CD8-positive, alpha-beta memory T cell (primary cell): ENCODE measurements around the gene PTPRC. TPM values are rescaled to one million over a fixed set of nuclear protein-coding genes. Genes with fewer than 3 reads are reported as not detected.
A peak's percentile ranks its signal among the peaks of the same experiment; 100 is the strongest.

ENCODE experiments used
- CTCF ChIA-PET: fragments of 350-600 bp; sonication (Branson Sonifier 250); formaldehyde crosslinking; loops from one replicate; lab custom pipeline; 2021; ENCODE audit warnings: antibody characterized with exemption; lab: Charles Lee
- POLR2A ChIA-PET: fragments of 350-600 bp; sonication (Branson Sonifier 250); formaldehyde crosslinking; loops from one replicate; lab custom pipeline; 2021; ENCODE audit warnings: antibody characterized with exemption; lab: Charles Lee
- DNase-seq, 5 donors: peaks; one replicate each; pipeline versions ENCODE4 v3.0.0 to v3.0.0-alpha.2; 2020 to 2022; ENCODE audit warnings: mixed read lengths in 1 of 5
- H3K27ac ChIP-seq: one replicate; pipeline ENCODE4 v1.7.0; 2013; ENCODE audit warnings: low read depth, mild to moderate bottlenecking, low read length, moderate library complexity
- H3K27me3 ChIP-seq: 2 replicates; pipeline ENCODE4 v1.7.0; 2013; ENCODE audit warnings: low read length, mild to moderate bottlenecking; ENCODE audit not compliant: insufficient read depth, poor library complexity, severe bottlenecking
- H3K36me3 ChIP-seq: 2 replicates; pipeline ENCODE4 v1.7.0; 2013; ENCODE audit warnings: mild to moderate bottlenecking, low read length, moderate library complexity; ENCODE audit not compliant: insufficient read depth
- H3K4me1 ChIP-seq: 2 replicates; pipeline ENCODE4 v1.7.0; 2013; ENCODE audit warnings: mild to moderate bottlenecking, low read length, moderate library complexity; ENCODE audit not compliant: insufficient read depth
- H3K4me3 ChIP-seq: 2 replicates; pipeline ENCODE4 v1.7.0; 2013; ENCODE audit warnings: mild to moderate bottlenecking, low read length
- H3K9me3 ChIP-seq: 2 replicates; pipeline ENCODE4 v1.7.0; 2013; ENCODE audit warnings: mild to moderate bottlenecking, low read length
- H3K27ac Mint-ChIP-seq, 8 donors: one replicate each; pipeline ENCODE4 v1.8.0; 2020 to 2021; ENCODE audit warnings: mixed read lengths in 8 of 8, mild to moderate bottlenecking in 6 of 8, inconsistent platforms in 3 of 8, moderate library complexity in 3 of 8
- H3K27me3 Mint-ChIP-seq, 2 donors: one replicate each; pipeline ENCODE4 v1.8.0; 2020 to 2021; ENCODE audit warnings: mixed read lengths in 2 of 2, mild to moderate bottlenecking in 1 of 2, moderate library complexity in 1 of 2
- H3K36me3 Mint-ChIP-seq, 3 donors: one replicate each; pipeline ENCODE4 v1.8.0; 2020 to 2021; ENCODE audit warnings: mixed read lengths in 3 of 3, inconsistent platforms in 1 of 3, mild to moderate bottlenecking in 1 of 3
- H3K4me1 Mint-ChIP-seq, 3 donors: one replicate each; pipeline ENCODE4 v1.8.0; 2020 to 2021; ENCODE audit warnings: mixed read lengths in 3 of 3, inconsistent platforms in 1 of 3, mild to moderate bottlenecking in 1 of 3
- H3K4me3 Mint-ChIP-seq, 7 donors: one replicate each; pipeline ENCODE4 v1.8.0; 2020 to 2021; ENCODE audit warnings: mixed read lengths in 7 of 7, mild to moderate bottlenecking in 6 of 7, moderate library complexity in 4 of 7, inconsistent platforms in 2 of 7
- H3K9me3 Mint-ChIP-seq, 5 donors: one replicate each; pipeline ENCODE4 v1.8.0; 2020 to 2022; ENCODE audit warnings: mixed read lengths in 5 of 5, mild to moderate bottlenecking in 3 of 5, moderate library complexity in 2 of 5, inconsistent platforms in 1 of 5
- polyA plus RNA-seq: library from polyadenylated mRNA; unstranded; fragments of 300-500 nt; fragmentation: Illumina TruSeq; gene quantifications from one replicate; pipeline ENCODE4 v1.2.3, GENCODE V29; 2021
- total RNA-seq, 2 experiments: library from RNA; stranded (reverse); gene quantifications; one replicate each; pipeline ENCODE4 v1.2.3, GENCODE V29; 2021

Gene PTPRC
- total and polyA plus RNA-seq, 3 experiments from 2014 or later: 311 to 1,381 (median 319) TPM

DNA sequence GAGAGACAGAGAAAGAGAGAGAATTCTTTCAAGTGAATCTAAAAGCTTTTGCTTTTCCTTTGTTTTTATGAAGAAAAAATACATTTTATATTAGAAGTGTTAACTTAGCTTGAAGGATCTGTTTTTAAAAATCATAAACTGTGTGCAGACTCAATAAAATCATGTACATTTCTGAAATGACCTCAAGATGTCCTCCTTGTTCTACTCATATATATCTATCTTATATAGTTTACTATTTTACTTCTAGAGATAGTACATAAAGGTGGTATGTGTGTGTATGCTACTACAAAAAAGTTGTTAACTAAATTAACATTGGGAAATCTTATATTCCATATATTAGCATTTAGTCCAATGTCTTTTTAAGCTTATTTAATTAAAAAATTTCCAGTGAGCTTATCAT, 117.6 kb downstream of the PTPRC start:
- Histone ChIP-seq H3K9me3 (no peaks in the 10 kb centered on the region), H3K27me3 (no peaks in the 10 kb centered on the region), H3K27ac (no peak overlapping the region), H3K36me3 (peaks cover 42% of the 10 kb centered on the region), H3K4me1 (no peaks in the 10 kb centered on the region), H3K4me3 (no peak overlapping the region)
- CTCF ChIA-PET: interaction anchor here (1.3 kb wide), 1 partner anchor 487 kb away, joined by 3 read pairs; no protein-coding TSS in a partner anchor
- no peaks in the 10 kb centered on the region for H3K27me3 Mint-ChIP-seq
- no peak for DNase-seq
- POLR2A ChIA-PET: interaction anchor here (1.0 kb wide), 1 partner anchor 11 kb away, joined by 3 read pairs; no protein-coding TSS in a partner anchor
- peak overlapping the region in 1 of 8 donors; percentile 57 for H3K27ac Mint-ChIP-seq
- peaks cover 5 to 48% (median 24%) of the 10 kb centered on the region in 3 donors for H3K36me3 Mint-ChIP-seq
- peaks cover 24 to 42% (median 34%) of the 10 kb centered on the region in 3 donors for H3K4me1 Mint-ChIP-seq
- H3K9me3 Mint-ChIP-seq: peaks cover 0 to 8% (median 0%) of the 10 kb centered on the region in 5 donors
- H3K4me3 Mint-ChIP-seq: no peak overlapping the region

DNA sequence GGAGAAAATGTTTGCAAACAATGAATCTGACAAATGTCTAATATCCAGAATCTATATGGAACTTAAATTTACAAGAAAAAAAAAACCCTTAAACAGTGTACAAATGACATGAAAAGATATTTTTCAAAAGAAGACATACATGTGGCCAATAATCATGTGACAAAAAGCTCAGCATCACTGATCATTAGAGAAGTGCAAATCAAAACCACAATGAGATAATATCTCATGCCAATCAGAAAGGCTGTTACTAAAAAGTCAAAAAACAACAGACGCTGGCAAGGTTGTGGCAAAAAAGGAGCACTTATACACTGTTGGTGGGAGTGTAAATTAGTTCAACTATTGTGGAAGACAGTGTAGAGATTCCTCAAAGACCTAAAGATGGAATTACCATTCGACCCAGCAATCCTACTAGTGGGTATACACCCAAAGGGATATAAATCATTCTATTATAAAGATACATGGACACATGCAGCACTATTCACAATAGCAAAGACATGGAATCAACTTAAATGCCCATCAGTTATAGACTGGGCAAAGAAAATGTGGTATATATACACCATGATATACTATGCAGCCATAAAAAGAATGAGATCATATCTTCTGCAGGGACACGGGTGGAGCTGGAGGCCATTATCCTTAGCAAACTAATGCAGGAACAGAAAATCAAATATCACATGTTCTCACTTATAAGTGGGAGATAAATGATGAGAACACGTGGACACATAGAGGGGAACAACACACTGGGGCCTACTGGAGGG, 123.2 kb downstream of the PTPRC start:
- ChIA-PET CTCF (no interaction called here), POLR2A (interaction anchor here (0.8 kb wide), 1 partner anchor 171 kb away, joined by 3 read pairs; no protein-coding TSS in a partner anchor)
- Mint-ChIP-seq H3K4me3 (peak overlapping the region in 2 of 7 donors; percentile 6 to 12), H3K27ac (peak overlapping the region in 4 of 8 donors; percentile 21 to 57 (median 32)), H3K4me1 (peaks cover 43 to 61% (median 57%) of the 10 kb centered on the region in 3 donors), H3K27me3 (peaks cover 0 to 3% of the 10 kb centered on the region in 2 donors), H3K36me3 (peaks cover 0 to 2% (median 0%) of the 10 kb centered on the region in 3 donors), H3K9me3 (peaks cover 0 to 8% (median 0%) of the 10 kb centered on the region in 5 donors)
- Histone ChIP-seq H3K4me1 (peaks cover 4% of the 10 kb centered on the region), H3K27ac (no peak overlapping the region), H3K9me3 (no peaks in the 10 kb centered on the region), H3K4me3 (no peak overlapping the region), H3K27me3 (no peaks in the 10 kb centered on the region), H3K36me3 (no peaks in the 10 kb centered on the region)
- no peak for DNase-seq

DNA sequence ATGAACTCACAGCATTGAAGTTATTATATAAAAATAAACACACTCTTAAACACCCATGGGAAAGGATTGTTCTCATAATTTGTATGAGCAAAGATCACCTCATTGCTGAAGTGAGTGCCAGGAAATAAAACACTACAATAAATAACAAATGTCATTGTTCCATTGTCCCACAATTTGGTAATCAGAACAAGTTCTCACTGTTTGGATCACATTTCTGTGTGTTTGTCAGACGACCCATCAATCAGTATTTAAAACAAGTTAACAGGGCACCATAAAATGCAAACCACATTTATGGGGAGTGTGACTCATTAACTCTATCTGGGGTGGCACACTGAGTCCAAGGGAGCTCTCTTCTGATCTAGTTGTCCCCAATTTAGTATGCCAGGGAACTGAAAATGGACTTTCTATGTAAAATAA, 124.5 kb downstream of the PTPRC start:
- H3K27ac Mint-ChIP-seq: peak overlapping the region in 2 of 8 donors; percentile 10 to 43
- peaks cover 43 to 57% (median 53%) of the 10 kb centered on the region in 3 donors for H3K4me1 Mint-ChIP-seq

DNA sequence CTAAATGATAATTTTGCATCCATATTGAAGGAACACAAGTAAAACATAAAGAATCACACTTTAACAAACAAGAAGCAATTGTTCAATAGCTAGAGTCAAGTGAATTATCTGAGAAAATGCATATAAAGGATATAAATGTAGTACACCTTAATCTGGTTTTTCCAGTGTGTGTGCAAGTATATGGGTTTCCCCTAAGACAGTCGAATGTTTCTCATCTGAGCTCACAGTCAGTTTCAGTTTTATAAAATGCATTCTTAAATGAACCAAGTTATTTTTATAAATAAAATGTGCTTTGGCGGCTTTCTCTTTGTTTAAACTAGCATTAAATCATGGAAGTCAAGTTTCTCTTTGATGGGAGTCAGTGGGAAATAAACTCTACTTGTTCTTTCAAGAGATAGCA, 125.9 kb downstream of the PTPRC start:
- no peaks in the 10 kb centered on the region for H3K36me3 ChIP-seq
- H3K4me3 ChIP-seq: no peak overlapping the region
- H3K27me3 ChIP-seq: no peaks in the 10 kb centered on the region
- Mint-ChIP-seq H3K36me3 (no peaks in the 10 kb centered on the region), H3K9me3 (peaks cover 0 to 8% (median 0%) of the 10 kb centered on the region in 5 donors), H3K4me1 (peaks cover 43 to 55% (median 49%) of the 10 kb centered on the region in 3 donors), H3K4me3 (peak overlapping the region in 2 of 7 donors; percentile 25 to 31), H3K27me3 (peaks cover 0 to 3% of the 10 kb centered on the region in 2 donors), H3K27ac (peak overlapping the region in 1 of 8 donors; percentile 2)
- ChIA-PET CTCF (no interaction called here), POLR2A (interaction anchor here (0.6 kb wide), 2 partner anchors 47 to 1251 kb away, joined by 3 to 4 read pairs; no protein-coding TSS in a partner anchor)
- no peak for DNase-seq
- H3K27ac ChIP-seq: no peak overlapping the region
- H3K4me1 ChIP-seq: peaks cover 4% of the 10 kb centered on the region
- H3K9me3 ChIP-seq: no peaks in the 10 kb centered on the region

More for the DNA sequence above, 124.5 kb downstream of the PTPRC start:
- H3K4me1 ChIP-seq: peaks cover 4% of the 10 kb centered on the region
- no peak overlapping the region for H3K27ac ChIP-seq
- Mint-ChIP-seq H3K36me3 (no peaks in the 10 kb centered on the region), H3K27me3 (peaks cover 0 to 3% of the 10 kb centered on the region in 2 donors), H3K9me3 (peaks cover 0 to 8% (median 0%) of the 10 kb centered on the region in 5 donors), H3K4me3 (no peak overlapping the region)
- DNase-seq: no peak
- H3K4me3 ChIP-seq: no peak overlapping the region
- ChIA-PET POLR2A (no interaction called here), CTCF (no interaction called here)
- H3K36me3 ChIP-seq: no peaks in the 10 kb centered on the region
- no peaks in the 10 kb centered on the region for H3K27me3 ChIP-seq
- no peaks in the 10 kb centered on the region for H3K9me3 ChIP-seq

DNA sequence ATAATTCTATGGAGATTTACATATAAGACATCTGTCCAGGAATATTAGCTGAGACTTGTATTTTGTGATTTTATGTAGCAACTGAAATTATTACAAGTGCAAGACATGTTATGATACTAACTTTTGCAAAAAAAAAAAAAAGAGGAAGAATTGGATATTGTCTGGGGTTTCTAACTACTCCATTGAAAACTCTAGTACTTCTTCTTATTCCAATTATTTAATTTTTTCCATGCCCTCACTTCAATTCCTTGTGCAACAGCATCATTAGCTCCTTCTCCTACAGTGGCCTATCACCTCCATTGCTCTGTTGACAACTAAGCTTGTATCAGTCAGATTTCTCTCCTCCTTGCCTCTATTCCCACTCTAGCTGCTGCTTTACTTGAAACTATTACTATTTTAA, 126.6 kb downstream of the PTPRC start:
- no peaks in the 10 kb centered on the region for H3K36me3 Mint-ChIP-seq
- no peaks in the 10 kb centered on the region for H3K9me3 ChIP-seq
- POLR2A ChIA-PET: interaction anchor here (0.6 kb wide), 2 partner anchors 47 to 1252 kb away, joined by 3 to 4 read pairs; no protein-coding TSS in a partner anchor

DNA sequence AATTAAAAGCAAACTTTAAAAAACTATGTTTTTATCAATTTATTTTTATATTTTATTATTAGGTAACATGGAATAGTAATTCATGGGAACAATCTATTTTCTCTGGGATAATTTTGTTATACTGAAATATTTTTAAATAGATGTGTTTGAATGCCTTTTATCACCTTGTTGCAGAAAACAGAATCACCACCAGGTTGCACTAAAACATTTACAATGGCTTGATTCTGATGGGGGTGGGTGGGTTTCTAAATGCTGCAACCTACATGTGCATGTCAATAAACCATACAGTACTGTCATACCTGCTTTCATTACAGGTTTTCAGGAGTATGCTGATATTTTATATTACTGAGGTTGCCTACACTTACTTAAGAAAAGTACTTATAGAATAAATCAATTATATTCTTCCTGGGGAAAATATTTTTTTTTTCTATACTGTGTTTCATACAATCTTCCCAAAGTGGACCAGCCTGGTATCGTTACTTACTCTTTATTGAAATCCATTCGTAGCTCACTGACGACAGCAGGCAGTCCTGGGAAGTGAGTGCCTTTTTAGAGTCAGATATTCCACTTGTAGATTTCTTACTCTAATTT, 132.8 kb downstream of the PTPRC start:
- no peak for DNase-seq
- Mint-ChIP-seq H3K27me3 (peaks cover 0 to 4% of the 10 kb centered on the region in 2 donors), H3K36me3 (peaks cover 0 to 1% (median 0%) of the 10 kb centered on the region in 3 donors), H3K4me3 (no peak overlapping the region), H3K4me1 (peaks cover 0 to 1% (median 0%) of the 10 kb centered on the region in 3 donors), H3K27ac (no peak overlapping the region), H3K9me3 (no peaks in the 10 kb centered on the region)
- Histone ChIP-seq H3K27me3 (no peaks in the 10 kb centered on the region), H3K4me1 (no peaks in the 10 kb centered on the region), H3K4me3 (no peak overlapping the region), H3K27ac (no peak overlapping the region), H3K36me3 (no peaks in the 10 kb centered on the region), H3K9me3 (no peaks in the 10 kb centered on the region)
- CTCF ChIA-PET: no interaction called here
- POLR2A ChIA-PET: no interaction called here

More for the DNA sequence above, 126.6 kb downstream of the PTPRC start:
- Histone ChIP-seq H3K36me3 (no peaks in the 10 kb centered on the region), H3K4me1 (peaks cover 4% of the 10 kb centered on the region), H3K27ac (no peak overlapping the region), H3K27me3 (no peaks in the 10 kb centered on the region), H3K4me3 (no peak overlapping the region)
- Mint-ChIP-seq H3K4me1 (peaks cover 37 to 49% (median 42%) of the 10 kb centered on the region in 3 donors), H3K9me3 (peaks cover 0 to 7% (median 0%) of the 10 kb centered on the region in 5 donors), H3K27me3 (peaks cover 0 to 3% of the 10 kb centered on the region in 2 donors), H3K27ac (no peak overlapping the region), H3K4me3 (no peak overlapping the region)
- CTCF ChIA-PET: no interaction called here
- no peak for DNase-seq

DNA sequence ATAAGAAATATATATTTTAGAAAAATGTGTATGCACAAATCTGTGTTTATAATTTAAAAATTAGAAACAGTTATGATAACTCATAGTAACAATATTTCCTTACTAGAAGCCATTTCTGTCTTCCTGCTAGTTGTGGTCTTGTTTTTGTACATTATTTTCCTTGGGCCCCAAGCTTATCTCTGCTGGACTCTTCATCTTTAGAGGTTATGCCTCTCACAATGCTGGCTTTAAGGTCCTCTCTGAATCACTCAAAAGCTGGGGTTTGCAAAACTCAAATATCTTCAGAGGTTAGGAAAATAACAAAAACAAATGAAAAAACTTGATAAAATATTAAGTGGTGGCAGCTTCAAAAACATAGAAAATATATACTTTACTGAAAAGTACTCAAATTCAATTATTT, 133.8 kb downstream of the PTPRC start:
- H3K4me1 Mint-ChIP-seq: peaks cover 0 to 1% (median 0%) of the 10 kb centered on the region in 3 donors
- H3K36me3 Mint-ChIP-seq: peaks cover 0 to 1% (median 0%) of the 10 kb centered on the region in 3 donors
- no peaks in the 10 kb centered on the region for H3K9me3 ChIP-seq
- DNase-seq: no peak
- no peak overlapping the region for H3K27ac ChIP-seq
- H3K36me3 ChIP-seq: no peaks in the 10 kb centered on the region
- no peak overlapping the region for H3K27ac Mint-ChIP-seq
- H3K4me3 ChIP-seq: no peak overlapping the region
- no peaks in the 10 kb centered on the region for H3K27me3 ChIP-seq
- no peak overlapping the region for H3K4me3 Mint-ChIP-seq
- ChIA-PET CTCF (no interaction called here), POLR2A (no interaction called here)
- no peaks in the 10 kb centered on the region for H3K9me3 Mint-ChIP-seq
- no peaks in the 10 kb centered on the region for H3K4me1 ChIP-seq
- H3K27me3 Mint-ChIP-seq: peaks cover 0 to 5% of the 10 kb centered on the region in 2 donors
